ENCODE data around the gene AMPH.

- TF ChIP-seq, protein P1, sequence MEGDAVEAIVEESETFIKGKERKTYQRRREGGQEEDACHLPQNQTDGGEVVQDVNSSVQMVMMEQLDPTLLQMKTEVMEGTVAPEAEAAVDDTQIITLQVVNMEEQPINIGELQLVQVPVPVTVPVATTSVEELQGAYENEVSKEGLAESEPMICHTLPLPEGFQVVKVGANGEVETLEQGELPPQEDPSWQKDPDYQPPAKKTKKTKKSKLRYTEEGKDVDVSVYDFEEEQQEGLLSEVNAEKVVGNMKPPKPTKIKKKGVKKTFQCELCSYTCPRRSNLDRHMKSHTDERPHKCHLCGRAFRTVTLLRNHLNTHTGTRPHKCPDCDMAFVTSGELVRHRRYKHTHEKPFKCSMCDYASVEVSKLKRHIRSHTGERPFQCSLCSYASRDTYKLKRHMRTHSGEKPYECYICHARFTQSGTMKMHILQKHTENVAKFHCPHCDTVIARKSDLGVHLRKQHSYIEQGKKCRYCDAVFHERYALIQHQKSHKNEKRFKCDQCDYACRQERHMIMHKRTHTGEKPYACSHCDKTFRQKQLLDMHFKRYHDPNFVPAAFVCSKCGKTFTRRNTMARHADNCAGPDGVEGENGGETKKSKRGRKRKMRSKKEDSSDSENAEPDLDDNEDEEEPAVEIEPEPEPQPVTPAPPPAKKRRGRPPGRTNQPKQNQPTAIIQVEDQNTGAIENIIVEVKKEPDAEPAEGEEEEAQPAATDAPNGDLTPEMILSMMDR (IDR thresholded peaks at IDR 0.05): no peak
- TF ChIP-seq POLR2A (IDR thresholded peaks at IDR 0.05): no peak
These were observed 33.8 kb upstream of the AMPH start for GRCh38 chr7:38664972-38665371.
